GM23338 (cell line): ENCODE results near the gene BTBD19.

Source experiments
- EZH2 ChIP-seq: fragments of 200-600 bp; sonication (generic); IDR thresholded peaks from one replicate; pipeline ENCODE4 v1.8.0; 2017; ENCODE audit warnings: antibody characterized with exemption, mild to moderate bottlenecking, low read depth; ENCODE audit not compliant: unreplicated experiment
- EZH2phosphoT487 ChIP-seq: fragments of 200-600 bp; sonication (generic); IDR thresholded peaks from one replicate; pipeline ENCODE4 v1.8.1; 2018; ENCODE audit warnings: antibody characterized with exemption; ENCODE audit not compliant: unreplicated experiment
- NANOG ChIP-seq: IDR thresholded peaks from 2 replicates; pipeline ENCODE4 v1.6.1; 2016; ENCODE audit warnings: antibody characterized with exemption, borderline replicate concordance
- POLR2AphosphoS5 ChIP-seq: IDR thresholded peaks from 2 replicates; pipeline ENCODE4 v1.6.1; 2016; ENCODE audit warnings: antibody characterized with exemption, low read depth
- TF ChIP-seq, protein P1 (sequence below), 2 experiments: fragments of 200-600 bp in 1 of 2; sonication (generic) in 1 of 2; conservative IDR thresholded peaks; 2 replicates each; pipeline versions ENCODE4 v1.5.1 to v1.6.1; 2016 to 2017; ENCODE audit warnings: antibody characterized with exemption in 2 of 2, low read depth in 2 of 2, mild to moderate bottlenecking in 2 of 2, moderate library complexity in 1 of 2
- TF ChIP-seq, protein P2 (sequence below): IDR thresholded peaks from 2 replicates; pipeline ENCODE4 v1.6.1; 2016; ENCODE audit warnings: antibody characterized with exemption

DNA sequence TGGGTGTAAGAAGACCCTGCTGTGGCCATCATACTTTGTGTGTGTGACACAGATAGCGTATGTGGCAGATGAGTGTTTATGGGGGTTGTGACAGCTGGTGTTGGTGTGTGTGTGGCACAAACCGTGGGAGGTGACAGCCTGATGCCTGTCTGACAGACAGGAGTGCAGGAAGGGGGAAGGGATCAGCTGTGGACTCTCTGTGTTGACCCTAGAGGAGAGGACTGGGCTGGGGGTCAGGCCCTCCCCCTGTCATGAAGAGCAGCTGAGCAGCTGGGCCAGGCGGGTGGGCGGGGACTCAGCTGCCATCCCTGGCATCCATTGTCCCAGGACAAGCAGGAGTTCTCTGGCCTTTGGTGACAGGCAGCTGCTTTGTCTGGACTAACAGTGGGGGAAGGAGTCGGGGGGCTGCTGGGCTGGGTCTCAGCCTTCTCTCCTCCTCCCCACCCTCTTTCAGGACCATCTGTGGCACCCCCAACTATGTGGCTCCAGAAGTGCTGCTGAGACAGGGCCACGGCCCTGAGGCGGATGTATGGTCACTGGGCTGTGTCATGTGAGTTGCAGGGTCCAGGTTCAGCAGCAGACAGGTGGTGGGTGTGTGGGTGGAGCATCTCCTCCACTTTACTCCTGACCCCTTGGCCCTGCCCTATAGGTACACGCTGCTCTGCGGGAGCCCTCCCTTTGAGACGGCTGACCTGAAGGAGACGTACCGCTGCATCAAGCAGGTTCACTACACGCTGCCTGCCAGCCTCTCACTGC is 5.8 kb upstream of the BTBD19 start:
- TF ChIP-seq, protein P1, sequence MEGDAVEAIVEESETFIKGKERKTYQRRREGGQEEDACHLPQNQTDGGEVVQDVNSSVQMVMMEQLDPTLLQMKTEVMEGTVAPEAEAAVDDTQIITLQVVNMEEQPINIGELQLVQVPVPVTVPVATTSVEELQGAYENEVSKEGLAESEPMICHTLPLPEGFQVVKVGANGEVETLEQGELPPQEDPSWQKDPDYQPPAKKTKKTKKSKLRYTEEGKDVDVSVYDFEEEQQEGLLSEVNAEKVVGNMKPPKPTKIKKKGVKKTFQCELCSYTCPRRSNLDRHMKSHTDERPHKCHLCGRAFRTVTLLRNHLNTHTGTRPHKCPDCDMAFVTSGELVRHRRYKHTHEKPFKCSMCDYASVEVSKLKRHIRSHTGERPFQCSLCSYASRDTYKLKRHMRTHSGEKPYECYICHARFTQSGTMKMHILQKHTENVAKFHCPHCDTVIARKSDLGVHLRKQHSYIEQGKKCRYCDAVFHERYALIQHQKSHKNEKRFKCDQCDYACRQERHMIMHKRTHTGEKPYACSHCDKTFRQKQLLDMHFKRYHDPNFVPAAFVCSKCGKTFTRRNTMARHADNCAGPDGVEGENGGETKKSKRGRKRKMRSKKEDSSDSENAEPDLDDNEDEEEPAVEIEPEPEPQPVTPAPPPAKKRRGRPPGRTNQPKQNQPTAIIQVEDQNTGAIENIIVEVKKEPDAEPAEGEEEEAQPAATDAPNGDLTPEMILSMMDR (conservative IDR thresholded peaks at IDR 0.05; ENCODE audit: low read depth in 2 of 2) = no peak
- no peak for TF ChIP-seq EZH2
- no peak for TF ChIP-seq EZH2phosphoT487
- TF ChIP-seq, protein P2, sequence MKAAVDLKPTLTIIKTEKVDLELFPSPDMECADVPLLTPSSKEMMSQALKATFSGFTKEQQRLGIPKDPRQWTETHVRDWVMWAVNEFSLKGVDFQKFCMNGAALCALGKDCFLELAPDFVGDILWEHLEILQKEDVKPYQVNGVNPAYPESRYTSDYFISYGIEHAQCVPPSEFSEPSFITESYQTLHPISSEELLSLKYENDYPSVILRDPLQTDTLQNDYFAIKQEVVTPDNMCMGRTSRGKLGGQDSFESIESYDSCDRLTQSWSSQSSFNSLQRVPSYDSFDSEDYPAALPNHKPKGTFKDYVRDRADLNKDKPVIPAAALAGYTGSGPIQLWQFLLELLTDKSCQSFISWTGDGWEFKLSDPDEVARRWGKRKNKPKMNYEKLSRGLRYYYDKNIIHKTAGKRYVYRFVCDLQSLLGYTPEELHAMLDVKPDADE = no peak
- no peak for TF ChIP-seq POLR2AphosphoS5
- TF ChIP-seq NANOG = no peak
